Spleen (tissue), 11 donors: ENCODE data around the gene VSX1. TPM values are rescaled to one million over a fixed set of nuclear protein-coding genes. Genes with fewer than 3 reads are reported as not detected.
A peak's percentile ranks its signal among the peaks of the same experiment; 100 is the strongest.

ENCODE experiments used
- DNase-seq: peaks from one replicate; pipeline ENCODE4 v3.0.0-alpha.2; 2020
- H3K27ac ChIP-seq, 8 donors: fragments of 200-600 bp; sonication (generic) in 7 of 8; 1 replicate in 4 of 8; 2 replicates in 4 of 8; pipeline versions ENCODE4 v1.5.0 to v1.8.0; 2016 to 2021; ENCODE audit warnings: inconsistent platforms in 4 of 8, mild to moderate bottlenecking in 4 of 8, moderate library complexity in 1 of 8
- H3K27me3 ChIP-seq, 7 donors: fragments of 200-600 bp; sonication (generic) in 6 of 7; replicated peaks in 1 of 7; 1 replicate in 4 of 7; 2 replicates in 3 of 7; pipeline versions ENCODE4 v1.5.0 to v1.8.0; 2016 to 2021; ENCODE audit warnings: inconsistent platforms in 3 of 7, mild to moderate bottlenecking in 1 of 7
- H3K36me3 ChIP-seq, 6 donors: fragments of 200-600 bp; sonication (generic) in 5 of 6; 1 replicate in 4 of 6; 2 replicates in 2 of 6; pipeline versions ENCODE4 v1.5.0 to v1.8.0; 2016 to 2021; ENCODE audit warnings: inconsistent platforms in 2 of 6
- H3K4me1 ChIP-seq, 6 donors: fragments of 200-600 bp; sonication (generic) in 5 of 6; 1 replicate in 3 of 6; 2 replicates in 3 of 6; pipeline versions ENCODE4 v1.5.0 to v1.8.0; 2016 to 2021; ENCODE audit warnings: inconsistent platforms in 3 of 6
- H3K4me3 ChIP-seq, 8 donors: fragments of 200-600 bp; sonication (generic) in 7 of 8; 1 replicate in 4 of 8; 2 replicates in 4 of 8; pipeline versions ENCODE4 v1.5.0 to v1.8.0; 2016 to 2021; ENCODE audit warnings: inconsistent platforms in 4 of 8, mild to moderate bottlenecking in 4 of 8, moderate library complexity in 2 of 8
- H3K9me3 ChIP-seq, 8 donors: fragments of 200-600 bp; sonication (generic) in 7 of 8; 1 replicate in 4 of 8; 2 replicates in 4 of 8; pipeline versions ENCODE4 v1.5.0 to v1.8.0; 2016 to 2021; ENCODE audit warnings: inconsistent platforms in 4 of 8
- POLR2A ChIP-seq, 3 donors: fragments of 450-650 bp; IDR thresholded peaks; one replicate each; pipeline ENCODE4 v1.5.1; 2017; ENCODE audit warnings: antibody characterized with exemption in 3 of 3, mild to moderate bottlenecking in 1 of 3
- POLR2AphosphoS5 ChIP-seq, 3 donors: sonication (generic); formaldehyde crosslinking; IDR thresholded peaks; one replicate each; pipeline ENCODE4 v1.5.1; 2017; ENCODE audit warnings: antibody characterized with exemption in 3 of 3
- WGBS, 5 donors: extraction: QIAGEN DNeasy Blood & Tissue Kit in 3 of 5; methylation state at CpG; one replicate each; pipeline versions ENCODE4 v1.1.5 to v1.1.7; 2013 to 2018; 5-methylcytosine and 5-hydroxymethylcytosine counted together
- intact Hi-C: fragments of 100-400 bp; cut with DNase I; formaldehyde crosslinking; loops from one replicate; pipeline ENCODE4 v1.15.0; 2023; ENCODE audit warnings: low total_unique reads
- polyA plus RNA-seq, 3 donors: library from polyadenylated mRNA; stranded (reverse); fragments of 200-250 nt; gene quantifications; one replicate each; pipeline ENCODE4 v1.2.1, GENCODE V29; 2013
- total RNA-seq, 7 donors: library from RNA; depleted of rRNA in 3 of 7; stranded (reverse); fragments of >200 nt in 3 of 7; fragmentation: NEBNext Ultra II Directional in 4 of 7; extraction: Animal tissue kit (Norgen Biotek cat#: 25700) in 4 of 7; gene quantifications; one replicate each; pipeline versions ENCODE4 v1.1.0 to v1.2.1, GENCODE V29; 2016 to 2021
- TF ChIP-seq, protein P1 (sequence below), 11 experiments: fragments of 200-600 bp in 7 of 11; fragments of 450-650 bp in 4 of 11; sonication (generic) in 4 of 11; IDR thresholded peaks in 8 of 11; conservative IDR thresholded peaks in 3 of 11; 1 replicate in 7 of 11; 2 replicates in 4 of 11; pipeline versions ENCODE4 v1.4.0 to v1.8.0; 2016 to 2021; ENCODE audit warnings: antibody characterized with exemption in 11 of 11, inconsistent platforms in 4 of 11, mild to moderate bottlenecking in 1 of 11
- donor health status: healthy with polysubstance abuse.
- donor health status: DM: no; HTN: no; CAD: no; lungs with moderate emphysema.
- donor health status: DM: no; HTN: no; CAD: no.
- donor health status: Bipolar disorder and iron deficiency.
- donor health status: healthy.
- donor health status: DM: no; HTN: no; CAD: no.
- donor health status: DM: yes; HTN: yes; CAD: no.

The VSX1 gene
- total and polyA plus RNA-seq, 10 donors = not detected

- peak overlapping the region in 3 of 8 donors; percentile 2 to 52 (median 23) for H3K4me3 ChIP-seq
- peaks cover 7 to 93% (median 63%) of the 10 kb centered on the region in 7 donors for H3K27me3 ChIP-seq
- TF ChIP-seq POLR2A (IDR thresholded peaks at IDR 0.05) (no peak), POLR2AphosphoS5 (IDR thresholded peaks at IDR 0.05) (no peak)
- TF ChIP-seq, protein P1, sequence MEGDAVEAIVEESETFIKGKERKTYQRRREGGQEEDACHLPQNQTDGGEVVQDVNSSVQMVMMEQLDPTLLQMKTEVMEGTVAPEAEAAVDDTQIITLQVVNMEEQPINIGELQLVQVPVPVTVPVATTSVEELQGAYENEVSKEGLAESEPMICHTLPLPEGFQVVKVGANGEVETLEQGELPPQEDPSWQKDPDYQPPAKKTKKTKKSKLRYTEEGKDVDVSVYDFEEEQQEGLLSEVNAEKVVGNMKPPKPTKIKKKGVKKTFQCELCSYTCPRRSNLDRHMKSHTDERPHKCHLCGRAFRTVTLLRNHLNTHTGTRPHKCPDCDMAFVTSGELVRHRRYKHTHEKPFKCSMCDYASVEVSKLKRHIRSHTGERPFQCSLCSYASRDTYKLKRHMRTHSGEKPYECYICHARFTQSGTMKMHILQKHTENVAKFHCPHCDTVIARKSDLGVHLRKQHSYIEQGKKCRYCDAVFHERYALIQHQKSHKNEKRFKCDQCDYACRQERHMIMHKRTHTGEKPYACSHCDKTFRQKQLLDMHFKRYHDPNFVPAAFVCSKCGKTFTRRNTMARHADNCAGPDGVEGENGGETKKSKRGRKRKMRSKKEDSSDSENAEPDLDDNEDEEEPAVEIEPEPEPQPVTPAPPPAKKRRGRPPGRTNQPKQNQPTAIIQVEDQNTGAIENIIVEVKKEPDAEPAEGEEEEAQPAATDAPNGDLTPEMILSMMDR (IDR thresholded peaks at IDR 0.05 in 8 of 11, conservative IDR thresholded peaks at IDR 0.05 in 3 of 11) = no peak
- H3K9me3 ChIP-seq = no peaks in the 10 kb centered on the region
- no peaks in the 10 kb centered on the region for H3K36me3 ChIP-seq
- no peak for DNase-seq
- intact Hi-C loops = loop anchor here (10.0 kb wide), 1 partner anchor 88 kb away; no protein-coding TSS in a partner anchor
- H3K4me1 ChIP-seq = peaks cover 0 to 28% (median 16%) of the 10 kb centered on the region in 6 donors
- H3K27ac ChIP-seq = no peak overlapping the region
- WGBS, 5 donors = 32 to 53% (median 40%) methylated on average over 12 to 14 of the region's 14 CpGs
Observed at GRCh38 chr20:25076731-25077609, 5.0 kb downstream of the VSX1 start.

GRCh38 chr20:25076201-25076600 is 5.7 kb downstream of the VSX1 start:
- Histone ChIP-seq H3K27ac (no peak overlapping the region), H3K4me3 (no peak overlapping the region), H3K27me3 (peaks cover 2 to 93% (median 62%) of the 10 kb centered on the region in 7 donors), H3K4me1 (peaks cover 0 to 21% (median 12%) of the 10 kb centered on the region in 6 donors), H3K9me3 (no peaks in the 10 kb centered on the region), H3K36me3 (no peaks in the 10 kb centered on the region)
- no peak for DNase-seq
- TF ChIP-seq POLR2AphosphoS5 (IDR thresholded peaks at IDR 0.05) = no peak
- no peak for TF ChIP-seq POLR2A (IDR thresholded peaks at IDR 0.05)
- TF ChIP-seq, protein P1 (IDR thresholded peaks at IDR 0.05 in 8 of 11, conservative IDR thresholded peaks at IDR 0.05 in 3 of 11) = no peak
- 75 to 80% (median 75%) methylated on average over 2 of the region's 2 CpGs for WGBS, 5 donors
- intact Hi-C loops = loop anchor here (10.0 kb wide), 1 partner anchor 89 kb away; no protein-coding TSS in a partner anchor

DNA sequence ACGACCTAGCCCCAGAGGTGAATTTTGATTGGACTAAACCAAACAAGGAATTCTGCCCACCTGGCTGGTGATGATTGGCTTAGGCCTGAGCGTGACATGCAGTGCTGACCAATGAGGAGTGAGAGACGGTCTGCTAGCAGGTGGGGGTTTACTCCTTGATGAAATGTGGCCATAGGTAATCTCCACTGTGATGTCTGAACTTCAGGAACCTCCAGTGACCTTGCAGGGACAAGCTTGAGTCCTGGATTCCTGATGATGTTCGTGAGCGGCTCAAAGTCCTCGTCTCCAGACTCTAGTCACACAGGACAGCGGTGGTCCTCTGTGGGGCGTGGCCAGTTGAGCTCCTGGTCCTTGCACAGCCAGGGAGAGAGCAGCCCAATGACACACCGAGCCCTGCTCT is 8.4 kb downstream of the VSX1 start:
- no peak for DNase-seq
- Histone ChIP-seq H3K9me3 (no peaks in the 10 kb centered on the region), H3K27ac (no peak overlapping the region), H3K4me1 (peaks cover 0 to 17% (median 11%) of the 10 kb centered on the region in 6 donors), H3K4me3 (no peak overlapping the region), H3K27me3 (peaks cover 0 to 89% (median 40%) of the 10 kb centered on the region in 7 donors), H3K36me3 (no peaks in the 10 kb centered on the region)
- TF ChIP-seq, protein P1 (IDR thresholded peaks at IDR 0.05 in 8 of 11, conservative IDR thresholded peaks at IDR 0.05 in 3 of 11) = no peak
- TF ChIP-seq POLR2A (IDR thresholded peaks at IDR 0.05) (no peak), POLR2AphosphoS5 (IDR thresholded peaks at IDR 0.05) (no peak)
- intact Hi-C loops = loop anchor here (10.0 kb wide), 1 partner anchor 91 kb away; no protein-coding TSS in a partner anchor
- 75 to 81% (median 79%) methylated on average over 8 to 9 of the region's 9 CpGs for WGBS, 5 donors
